ENCODE results near the gene CACNA1F. TPM values are rescaled to one million over a fixed set of nuclear protein-coding genes. Genes with fewer than 3 reads are reported as not detected.

Gene CACNA1F
- total RNA-seq, 1 experiment from 2014 or later: not detected

DNA sequence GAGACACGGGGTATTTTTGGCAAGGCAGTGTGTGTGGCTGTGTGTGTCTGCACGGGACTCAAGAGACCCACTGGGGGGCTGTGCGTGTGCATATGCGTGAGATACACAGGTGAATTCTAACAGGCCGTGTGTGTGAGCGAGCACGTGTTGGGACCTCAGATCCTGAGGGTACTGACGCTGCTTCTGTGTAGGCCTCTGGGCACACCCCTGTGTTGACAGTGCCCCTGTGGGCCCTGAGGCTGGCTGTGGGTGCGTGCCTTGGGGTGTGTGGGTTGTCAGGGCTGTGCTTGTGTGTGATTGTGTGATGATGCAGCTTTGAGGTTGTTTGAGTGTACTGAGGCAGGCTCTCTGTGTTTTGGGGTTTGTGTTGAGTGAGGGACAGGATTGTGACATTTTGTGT is 17.4 kb upstream of the CACNA1F start:
- no peak for DNase-seq (ENCODE audit: unreplicated experiment)
- Mint-ChIP-seq H3K4me1 (ENCODE audit: insufficient read depth, unreplicated experiment) (no peaks in the 10 kb centered on the region), H3K4me3 (ENCODE audit: unreplicated experiment) (no peak overlapping the region), H3K27ac (ENCODE audit: low read depth, unreplicated experiment) (no peak overlapping the region), H3K27me3 (ENCODE audit: insufficient read depth, unreplicated experiment) (no peaks in the 10 kb centered on the region), H3K36me3 (ENCODE audit: insufficient read depth, unreplicated experiment) (peaks cover 14% of the 10 kb centered on the region), H3K9me3 (ENCODE audit: unreplicated experiment) (no peaks in the 10 kb centered on the region)
- no TSS peak for BruUV-seq (replicated peaks)
- POLR2A ChIA-PET: interaction anchor here (0.6 kb wide), 1 partner anchor 13 kb away, joined by 3 read pairs; no protein-coding TSS in a partner anchor
- intact Hi-C loops (cut with micrococcal nuclease): no loop called here
- TF ChIP-seq, protein P1, sequence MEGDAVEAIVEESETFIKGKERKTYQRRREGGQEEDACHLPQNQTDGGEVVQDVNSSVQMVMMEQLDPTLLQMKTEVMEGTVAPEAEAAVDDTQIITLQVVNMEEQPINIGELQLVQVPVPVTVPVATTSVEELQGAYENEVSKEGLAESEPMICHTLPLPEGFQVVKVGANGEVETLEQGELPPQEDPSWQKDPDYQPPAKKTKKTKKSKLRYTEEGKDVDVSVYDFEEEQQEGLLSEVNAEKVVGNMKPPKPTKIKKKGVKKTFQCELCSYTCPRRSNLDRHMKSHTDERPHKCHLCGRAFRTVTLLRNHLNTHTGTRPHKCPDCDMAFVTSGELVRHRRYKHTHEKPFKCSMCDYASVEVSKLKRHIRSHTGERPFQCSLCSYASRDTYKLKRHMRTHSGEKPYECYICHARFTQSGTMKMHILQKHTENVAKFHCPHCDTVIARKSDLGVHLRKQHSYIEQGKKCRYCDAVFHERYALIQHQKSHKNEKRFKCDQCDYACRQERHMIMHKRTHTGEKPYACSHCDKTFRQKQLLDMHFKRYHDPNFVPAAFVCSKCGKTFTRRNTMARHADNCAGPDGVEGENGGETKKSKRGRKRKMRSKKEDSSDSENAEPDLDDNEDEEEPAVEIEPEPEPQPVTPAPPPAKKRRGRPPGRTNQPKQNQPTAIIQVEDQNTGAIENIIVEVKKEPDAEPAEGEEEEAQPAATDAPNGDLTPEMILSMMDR (IDR thresholded peaks at IDR 0.05; ENCODE audit: unreplicated experiment): no peak
- CTCF ChIA-PET: interaction anchor here (0.6 kb wide), 1 partner anchor 587 kb away, joined by 3 read pairs; no protein-coding TSS in a partner anchor

- TF ChIP-seq, protein P1 (IDR thresholded peaks at IDR 0.05; ENCODE audit: unreplicated experiment): no peak
- Mint-ChIP-seq H3K9me3 (ENCODE audit: unreplicated experiment) (no peaks in the 10 kb centered on the region), H3K36me3 (ENCODE audit: insufficient read depth, unreplicated experiment) (peaks cover 17% of the 10 kb centered on the region), H3K27me3 (ENCODE audit: insufficient read depth, unreplicated experiment) (no peaks in the 10 kb centered on the region), H3K4me1 (ENCODE audit: insufficient read depth, unreplicated experiment) (no peaks in the 10 kb centered on the region), H3K27ac (ENCODE audit: low read depth, unreplicated experiment) (no peak overlapping the region), H3K4me3 (ENCODE audit: unreplicated experiment) (no peak overlapping the region)
- intact Hi-C loops (cut with micrococcal nuclease): no loop called here
- DNase-seq (ENCODE audit: unreplicated experiment): no peak
- no TSS peak for BruUV-seq (replicated peaks)
- CTCF ChIA-PET: no interaction called here
- POLR2A ChIA-PET: interaction anchor here (0.6 to 1.6 kb wide), 2 partner anchors 9 to 13 kb away, joined by 3 read pairs; no protein-coding TSS in a partner anchor
Measured at GRCh38 chrX:49250066-49250465, 16.9 kb upstream of the CACNA1F start.

DNA sequence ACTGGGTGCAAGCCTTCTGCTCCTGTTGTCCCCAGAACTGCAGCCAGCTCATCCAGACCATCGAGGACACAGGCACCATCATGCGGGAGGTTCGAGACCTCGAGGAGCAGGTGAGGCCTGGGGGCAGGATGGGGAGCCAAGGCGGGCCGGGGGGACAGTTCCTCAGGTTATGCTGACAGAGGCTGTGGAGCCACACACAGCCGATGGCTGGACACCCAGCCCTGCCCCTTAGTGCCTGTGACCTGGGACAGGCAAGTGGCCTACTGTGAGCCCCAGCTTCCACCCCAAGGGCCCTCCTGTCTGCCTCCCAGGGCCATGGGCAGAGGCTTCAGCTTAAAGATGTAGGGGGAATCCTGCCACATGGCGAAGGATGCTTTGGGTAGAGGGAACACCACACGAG is 16.5 kb upstream of the CACNA1F start:
- BruUV-seq (replicated peaks): no TSS peak
- CTCF ChIA-PET: no interaction called here

DNA sequence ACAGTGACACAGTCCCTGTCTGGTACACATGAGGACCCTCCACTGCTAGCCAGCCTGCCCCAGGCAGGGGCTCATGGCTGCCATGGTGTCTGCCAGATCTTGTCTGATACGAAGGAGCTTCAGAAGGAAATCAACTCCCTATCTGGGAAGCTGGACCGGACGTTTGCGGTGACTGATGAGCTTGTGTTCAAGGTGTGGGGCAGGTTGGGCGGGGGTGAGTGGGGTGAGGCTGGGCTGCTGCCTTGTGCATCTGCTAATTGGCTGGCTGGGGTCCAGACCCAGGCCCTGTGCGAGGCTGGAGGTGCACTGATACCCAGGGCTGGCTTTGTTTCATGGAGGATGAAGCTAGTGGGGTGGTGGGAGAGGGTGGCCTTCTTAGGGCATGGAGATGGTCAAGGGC is 15.9 kb upstream of the CACNA1F start:
- CTCF ChIA-PET: no interaction called here
- DNase-seq (ENCODE audit: unreplicated experiment): no peak
- H3K4me3 Mint-ChIP-seq (ENCODE audit: unreplicated experiment): no peak overlapping the region
- no peaks in the 10 kb centered on the region for H3K4me1 Mint-ChIP-seq (ENCODE audit: insufficient read depth, unreplicated experiment)
- H3K27me3 Mint-ChIP-seq (ENCODE audit: insufficient read depth, unreplicated experiment): no peaks in the 10 kb centered on the region
- no peak overlapping the region for H3K27ac Mint-ChIP-seq (ENCODE audit: low read depth, unreplicated experiment)
- H3K36me3 Mint-ChIP-seq (ENCODE audit: insufficient read depth, unreplicated experiment): peaks cover 17% of the 10 kb centered on the region
- POLR2A ChIA-PET: interaction anchor here (0.9 to 1.6 kb wide), 2 partner anchors 10 kb away, joined by 3 read pairs; no protein-coding TSS in a partner anchor
- intact Hi-C loops (cut with micrococcal nuclease): no loop called here
- BruUV-seq (replicated peaks): no TSS peak
- peaks cover 4% of the 10 kb centered on the region for H3K9me3 Mint-ChIP-seq (ENCODE audit: unreplicated experiment)
- TF ChIP-seq, protein P1 (IDR thresholded peaks at IDR 0.05; ENCODE audit: unreplicated experiment): no peak

More for the DNA sequence above, 16.5 kb upstream of the CACNA1F start:
- H3K4me1 Mint-ChIP-seq (ENCODE audit: insufficient read depth, unreplicated experiment): no peaks in the 10 kb centered on the region
- H3K36me3 Mint-ChIP-seq (ENCODE audit: insufficient read depth, unreplicated experiment): peaks cover 17% of the 10 kb centered on the region
- intact Hi-C loops (cut with micrococcal nuclease): no loop called here
- no peak for DNase-seq (ENCODE audit: unreplicated experiment)
- POLR2A ChIA-PET: interaction anchor here (0.6 to 1.6 kb wide), 2 partner anchors 10 to 14 kb away, joined by 3 read pairs; no protein-coding TSS in a partner anchor
- no peak overlapping the region for H3K4me3 Mint-ChIP-seq (ENCODE audit: unreplicated experiment)
- TF ChIP-seq, protein P1 (IDR thresholded peaks at IDR 0.05; ENCODE audit: unreplicated experiment): no peak
- H3K9me3 Mint-ChIP-seq (ENCODE audit: unreplicated experiment): no peaks in the 10 kb centered on the region
- no peaks in the 10 kb centered on the region for H3K27me3 Mint-ChIP-seq (ENCODE audit: insufficient read depth, unreplicated experiment)
- no peak overlapping the region for H3K27ac Mint-ChIP-seq (ENCODE audit: low read depth, unreplicated experiment)
